NT2/D1 (cell line): ENCODE data around the gene YWHAE.

Source experiments
- SUZ12 ChIP-seq: IDR thresholded peaks from 2 replicates; pipeline ENCODE4 v1.6.1; 2011; ENCODE audit not compliant: insufficient read length, insufficient read depth; ENCODE audit errors: extremely low read depth
- YY1 ChIP-seq: IDR thresholded peaks from 2 replicates; pipeline ENCODE4 v1.6.1; 2011; ENCODE audit not compliant: insufficient read length, insufficient read depth
- ZNF274 ChIP-seq: IDR thresholded peaks from 2 replicates; pipeline ENCODE4 v1.6.1; 2011; ENCODE audit warnings: mild to moderate bottlenecking, low read depth, low read length

- TF ChIP-seq ZNF274 (no peak), YY1 (no peak), SUZ12 (no peak)
These were observed 98.5 kb downstream of the YWHAE start for GRCh38 chr17:1301546-1301945.
